ENCODE measurements around the gene PRKAG2. TPM values are rescaled to one million over a fixed set of nuclear protein-coding genes. Genes with fewer than 3 reads are reported as not detected.

Gene PRKAG2
- total RNA-seq, 1 experiment from 2014 or later, result 10.9 TPM

DNA sequence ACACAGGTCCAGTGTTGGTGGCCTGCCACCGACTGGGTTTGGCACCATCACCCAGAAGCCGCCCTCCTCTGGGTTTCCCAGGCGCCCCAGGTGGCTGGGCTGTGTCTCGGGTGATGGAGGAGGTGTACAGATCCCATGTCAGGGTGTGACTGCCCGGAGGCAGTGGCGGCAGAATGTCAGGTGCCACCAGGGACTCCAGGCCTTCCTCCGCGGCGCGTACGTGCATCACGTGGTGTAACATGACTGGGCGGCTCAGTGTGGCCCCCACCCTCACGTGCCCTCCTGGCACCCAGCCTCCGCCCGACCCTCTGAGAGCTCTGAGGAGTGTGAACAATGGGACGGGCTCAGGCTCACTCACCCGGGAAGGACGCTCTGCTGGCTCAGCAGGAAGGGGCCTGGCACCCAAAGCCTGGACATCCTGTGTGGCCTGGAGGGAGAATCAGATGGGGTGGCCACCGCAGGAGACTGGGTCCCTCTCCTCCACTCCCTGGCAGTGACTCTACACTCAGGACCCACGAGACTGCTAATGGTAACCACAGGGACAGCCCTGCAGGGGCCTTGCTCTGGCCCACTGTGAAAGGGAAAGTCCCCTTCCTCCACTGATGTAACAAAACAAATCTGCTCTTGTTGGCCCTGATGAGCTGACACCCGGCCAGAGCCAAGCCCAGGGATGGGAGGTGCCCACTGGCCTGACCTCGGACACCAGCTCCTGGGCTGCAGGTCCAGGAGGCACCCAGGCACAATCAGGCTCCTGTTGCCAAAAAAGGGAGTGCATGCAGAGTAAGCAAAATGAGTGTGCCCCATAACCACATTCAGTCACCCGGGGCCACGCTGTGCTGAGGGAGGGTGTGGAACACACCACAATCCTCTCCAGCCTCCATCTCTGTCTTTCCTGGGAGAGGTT is 164.8 kb downstream of the PRKAG2 start:
- H3K9me3 ChIP-seq (replicated peaks), result no peaks in the 10 kb centered on the region
- no peaks in the 10 kb centered on the region for H3K4me1 ChIP-seq
- no peak overlapping the region for H3K27ac ChIP-seq
- peaks cover 3% of the 10 kb centered on the region; the same call in 1 of the 2 replicates for H3K36me3 ChIP-seq
- no peaks in the 10 kb centered on the region for H3K27me3 ChIP-seq
- no peak for DNase-seq
- H3K4me3 ChIP-seq, result no peak overlapping the region

DNA sequence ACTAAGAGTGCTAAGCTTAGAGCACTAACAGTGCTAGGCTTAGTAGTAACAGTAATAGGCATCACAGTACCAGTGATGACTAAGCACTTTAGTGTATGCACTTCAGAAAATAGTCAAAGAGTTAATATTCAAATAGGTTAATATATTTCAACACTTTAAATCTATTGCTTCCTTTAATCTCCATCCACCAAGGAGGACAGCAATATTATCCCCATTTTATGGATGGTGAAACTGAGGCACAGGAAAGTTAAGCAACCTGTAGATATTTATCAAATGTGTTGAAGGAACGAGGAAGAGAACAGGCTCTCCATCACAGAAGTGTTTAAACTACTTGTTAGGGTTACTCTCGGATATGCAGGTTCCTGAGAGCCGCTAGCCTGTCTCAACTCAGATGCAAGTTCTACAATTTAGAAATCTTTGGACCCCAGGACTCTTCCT is 165.5 kb downstream of the PRKAG2 start:
- Histone ChIP-seq H3K27me3 (no peaks in the 10 kb centered on the region), H3K36me3 (peaks cover 3% of the 10 kb centered on the region; the same call in 1 of the 2 replicates), H3K27ac (no peak overlapping the region), H3K9me3 (replicated peaks) (no peaks in the 10 kb centered on the region), H3K4me3 (no peak overlapping the region), H3K4me1 (peaks cover 5% of the 10 kb centered on the region)
- DNase-seq, result no peak

DNA sequence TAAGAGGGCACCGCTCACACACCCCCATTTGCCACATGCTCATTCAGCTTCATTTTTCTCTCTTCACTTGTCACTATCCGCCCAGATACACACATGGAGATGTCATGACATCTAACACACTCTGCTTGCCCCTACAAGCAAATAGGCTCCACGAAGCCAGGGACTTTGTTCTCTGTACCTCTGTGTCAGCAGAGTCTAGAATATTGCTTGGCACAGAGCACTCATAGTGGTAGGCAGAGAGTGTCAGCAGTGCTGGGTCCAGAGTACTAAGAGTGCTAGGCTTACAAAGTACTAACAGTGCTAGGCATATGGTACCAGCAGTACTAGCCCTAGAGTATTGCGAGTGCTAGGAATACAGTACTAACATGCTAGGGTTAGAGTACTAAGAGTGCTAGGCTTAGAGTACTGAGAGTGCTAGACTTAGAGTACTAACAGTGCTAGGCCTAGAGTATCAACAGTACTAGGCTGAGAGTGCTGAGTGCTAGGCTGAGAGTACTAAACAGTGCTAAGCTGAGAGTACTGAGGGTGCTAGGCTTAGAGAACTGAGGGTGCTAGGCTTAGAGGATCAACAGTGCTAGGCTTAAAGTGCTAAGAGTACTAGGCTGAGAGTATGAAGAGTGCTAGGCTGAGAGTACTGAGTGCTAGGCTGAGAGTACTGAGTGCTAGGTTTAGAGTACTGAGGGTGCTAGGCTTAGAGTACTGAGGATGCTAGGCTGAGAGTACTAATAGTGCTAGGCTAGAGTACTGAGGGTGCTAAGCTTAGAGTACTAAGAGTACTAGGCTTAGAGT is 166.1 kb downstream of the PRKAG2 start:
- Histone ChIP-seq H3K4me3 (no peak overlapping the region), H3K27me3 (no peaks in the 10 kb centered on the region), H3K9me3 (replicated peaks) (no peaks in the 10 kb centered on the region), H3K4me1 (peaks cover 11% of the 10 kb centered on the region), H3K36me3 (peaks cover 3% of the 10 kb centered on the region; the same call in 1 of the 2 replicates), H3K27ac (no peak overlapping the region)
- DNase-seq, result no peak

DNA sequence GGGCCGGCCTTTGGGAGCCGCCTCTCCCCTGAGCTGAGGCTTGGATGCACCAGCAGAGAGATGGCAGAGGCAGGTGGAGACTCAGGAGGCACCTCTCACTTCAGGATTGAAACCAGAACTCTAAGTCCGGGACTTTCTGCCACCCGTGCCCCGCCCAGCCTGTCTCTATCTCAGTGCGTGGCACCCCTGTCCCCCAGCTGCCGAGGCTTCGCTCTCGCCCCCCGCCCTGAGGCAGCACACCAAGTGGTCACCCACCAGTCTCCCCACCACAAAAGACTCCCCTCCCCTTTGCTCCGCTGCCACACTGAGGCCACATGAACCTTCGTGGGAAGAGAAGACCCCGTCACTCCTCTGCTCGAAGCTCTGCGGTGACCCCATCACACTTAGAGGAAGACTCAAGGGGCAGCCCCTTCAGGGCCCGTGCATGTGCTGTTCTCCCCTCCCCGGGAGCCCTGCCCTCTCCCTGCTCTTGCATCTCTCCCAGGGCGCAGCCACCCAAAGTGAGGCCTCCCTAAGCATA is 166.7 kb downstream of the PRKAG2 start:
- Histone ChIP-seq H3K27me3 (no peaks in the 10 kb centered on the region), H3K36me3 (peaks cover 3% of the 10 kb centered on the region; the same call in 1 of the 2 replicates), H3K4me3 (no peak overlapping the region), H3K27ac (no peak overlapping the region), H3K4me1 (peaks cover 18% of the 10 kb centered on the region), H3K9me3 (replicated peaks) (no peaks in the 10 kb centered on the region)
- DNase-seq, result no peak

DNA sequence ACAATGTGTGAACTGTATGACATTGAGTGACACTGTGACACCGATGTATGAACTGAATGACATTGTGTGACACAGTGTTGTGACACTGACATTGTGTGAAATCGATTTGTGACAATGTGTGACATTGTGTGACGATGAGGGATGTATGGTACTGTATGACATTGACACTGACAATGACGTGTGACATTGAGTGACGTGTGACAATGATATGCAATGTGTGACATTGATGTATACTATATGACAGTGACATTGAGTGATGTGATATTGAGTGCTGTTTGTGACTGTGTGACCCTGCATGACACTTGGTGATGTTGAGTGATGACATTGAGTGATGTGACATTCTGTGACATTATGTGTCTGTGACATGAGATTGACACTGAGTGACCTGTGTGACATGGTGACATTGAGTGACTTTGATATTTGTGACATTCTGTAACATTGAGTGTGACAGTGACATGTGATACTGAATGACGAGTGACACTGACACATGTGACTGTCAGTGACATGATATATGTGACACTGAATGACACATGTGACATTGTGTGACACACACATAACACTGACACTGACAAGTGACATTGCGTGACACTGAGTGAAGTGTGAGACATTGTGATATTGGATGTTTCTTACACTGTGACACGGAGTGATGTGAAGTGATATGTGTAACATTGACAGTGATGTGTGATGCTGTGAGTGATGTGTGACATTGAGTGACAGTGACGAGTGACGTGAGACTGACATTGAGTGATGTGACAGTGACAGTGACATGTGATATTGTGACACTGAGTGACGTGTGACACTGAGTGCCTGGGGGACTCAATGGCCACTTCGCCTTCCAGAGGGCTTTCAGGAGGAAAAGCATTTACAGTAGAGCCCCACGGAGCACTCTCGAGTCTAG is 167.5 kb downstream of the PRKAG2 start:
- Histone ChIP-seq H3K4me3 (no peak overlapping the region), H3K36me3 (peaks cover 3% of the 10 kb centered on the region; the same call in 1 of the 2 replicates), H3K4me1 (peaks cover 23% of the 10 kb centered on the region), H3K27me3 (no peaks in the 10 kb centered on the region), H3K9me3 (replicated peaks) (no peaks in the 10 kb centered on the region), H3K27ac (no peak overlapping the region)
- DNase-seq, result no peak

DNA sequence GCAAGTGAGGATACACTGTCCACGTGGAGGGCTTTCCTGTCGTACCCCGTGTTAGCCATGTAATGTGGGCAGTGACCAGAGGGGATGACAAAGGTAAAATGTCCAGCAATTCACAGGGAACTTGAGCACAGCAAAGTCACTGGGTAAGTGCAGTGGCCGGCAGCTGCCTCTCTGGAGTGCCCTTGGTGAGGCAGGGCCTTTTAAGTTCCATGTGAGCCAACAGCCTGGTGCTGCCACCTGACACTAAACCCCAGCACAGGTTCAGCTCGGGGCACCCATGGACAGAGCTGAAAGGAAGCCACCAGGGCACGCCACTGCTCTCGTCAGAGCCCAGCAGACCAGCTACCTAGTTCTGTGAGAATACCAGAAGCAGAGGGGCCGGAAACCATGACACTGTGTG is 168.3 kb downstream of the PRKAG2 start:
- H3K4me1 ChIP-seq, result peaks cover 23% of the 10 kb centered on the region
- H3K9me3 ChIP-seq (replicated peaks), result no peaks in the 10 kb centered on the region
- no peaks in the 10 kb centered on the region for H3K27me3 ChIP-seq
- no peak for DNase-seq
- no peak overlapping the region for H3K4me3 ChIP-seq
- no peak overlapping the region for H3K27ac ChIP-seq
- peaks cover 3% of the 10 kb centered on the region; the same call in 1 of the 2 replicates for H3K36me3 ChIP-seq

DNA sequence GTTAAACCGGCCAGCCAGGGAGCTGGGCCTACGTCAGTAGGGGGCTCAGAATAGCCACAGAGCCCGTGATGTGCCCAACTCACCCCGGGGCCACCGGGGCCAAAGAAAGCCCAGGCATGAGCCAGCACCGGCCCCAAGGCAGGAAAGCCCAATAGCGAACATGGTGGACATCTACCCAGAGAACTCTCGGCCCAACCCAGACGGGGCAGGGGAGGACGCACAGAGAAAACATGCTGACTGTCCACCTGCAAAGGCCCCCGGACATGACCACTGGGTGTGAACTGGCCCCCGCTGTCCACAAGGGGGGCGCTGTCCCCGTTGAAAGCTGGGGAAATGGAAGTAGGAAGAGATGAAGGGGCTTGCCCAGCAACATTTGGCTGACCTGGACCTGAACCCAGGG is 169.2 kb downstream of the PRKAG2 start:
- Histone ChIP-seq H3K27me3 (no peaks in the 10 kb centered on the region), H3K27ac (no peak overlapping the region), H3K9me3 (replicated peaks) (no peaks in the 10 kb centered on the region), H3K36me3 (peaks cover 3% of the 10 kb centered on the region; the same call in 1 of the 2 replicates), H3K4me1 (peaks cover 23% of the 10 kb centered on the region), H3K4me3 (no peak overlapping the region)
- DNase-seq, result no peak

DNA sequence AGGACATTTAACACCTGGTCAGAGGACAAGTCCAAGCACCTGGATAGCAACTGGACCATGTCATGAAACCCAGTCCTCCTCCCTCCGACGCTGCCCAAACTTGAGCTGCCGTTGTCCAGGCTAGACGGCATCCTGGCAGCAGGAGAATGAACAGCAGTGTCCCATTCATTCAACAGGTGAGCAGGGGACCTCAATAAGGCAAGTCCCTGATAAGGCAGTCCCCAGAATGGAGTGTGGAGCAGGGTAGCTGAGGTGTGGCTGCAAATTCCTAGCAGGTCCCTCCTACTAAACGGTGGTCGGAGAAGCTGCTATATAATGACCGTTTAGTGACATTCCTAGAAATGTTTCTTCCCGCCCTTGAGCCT is 169.8 kb downstream of the PRKAG2 start:
- H3K9me3 ChIP-seq (replicated peaks), result no peaks in the 10 kb centered on the region
- peaks cover 23% of the 10 kb centered on the region for H3K4me1 ChIP-seq
- no peak for DNase-seq
- no peak overlapping the region for H3K27ac ChIP-seq
- no peaks in the 10 kb centered on the region for H3K27me3 ChIP-seq
- peaks cover 3% of the 10 kb centered on the region; the same call in 1 of the 2 replicates for H3K36me3 ChIP-seq
- H3K4me3 ChIP-seq, result no peak overlapping the region

DNA sequence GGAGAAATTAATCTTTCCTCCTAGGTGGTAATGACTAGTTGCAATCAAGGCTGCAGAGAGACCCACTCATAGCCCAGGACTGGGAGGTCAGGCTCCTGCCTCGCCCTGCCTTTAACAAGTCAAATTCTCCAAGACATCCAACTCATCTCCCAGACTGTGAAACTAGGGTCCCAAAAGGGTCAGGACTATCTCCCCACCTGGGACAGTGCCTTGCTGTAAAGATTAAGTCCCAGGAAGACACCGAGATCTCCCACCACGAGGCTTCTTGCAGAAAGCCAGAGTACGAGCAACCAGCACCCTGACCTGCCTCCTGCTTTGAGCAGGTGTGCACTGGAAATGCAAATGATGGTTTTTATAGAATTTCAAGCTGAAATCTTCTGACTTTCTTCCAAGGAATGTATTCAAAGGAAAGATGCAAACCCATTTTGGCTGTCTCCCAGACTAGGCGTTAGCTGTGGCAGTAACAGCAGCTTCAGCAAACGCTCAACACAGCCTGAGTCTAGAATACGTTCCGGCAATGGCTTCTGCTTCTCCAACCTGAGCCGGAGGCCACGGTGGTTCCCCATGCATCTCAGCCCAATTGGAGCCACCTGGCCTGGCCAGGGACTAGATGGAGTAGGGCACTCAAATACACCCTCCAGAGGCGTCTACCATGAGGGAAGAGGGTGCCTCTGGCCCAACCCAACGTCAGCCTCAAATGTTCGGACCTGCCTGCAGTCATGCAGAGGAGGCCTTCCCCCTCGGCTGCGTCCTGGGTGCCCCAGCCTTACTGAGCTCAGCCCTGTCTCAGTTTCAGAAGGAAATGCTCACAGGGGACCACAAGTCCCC is 170.4 kb downstream of the PRKAG2 start:
- H3K27ac ChIP-seq, result peak overlapping the region; percentile 31
- DNase-seq, result no peak
- H3K27me3 ChIP-seq, result no peaks in the 10 kb centered on the region
- no peak overlapping the region for H3K4me3 ChIP-seq
- no peaks in the 10 kb centered on the region for H3K9me3 ChIP-seq (replicated peaks)
- H3K36me3 ChIP-seq, result peaks cover 3% of the 10 kb centered on the region; the same call in 1 of the 2 replicates
- peaks cover 23% of the 10 kb centered on the region for H3K4me1 ChIP-seq

DNA sequence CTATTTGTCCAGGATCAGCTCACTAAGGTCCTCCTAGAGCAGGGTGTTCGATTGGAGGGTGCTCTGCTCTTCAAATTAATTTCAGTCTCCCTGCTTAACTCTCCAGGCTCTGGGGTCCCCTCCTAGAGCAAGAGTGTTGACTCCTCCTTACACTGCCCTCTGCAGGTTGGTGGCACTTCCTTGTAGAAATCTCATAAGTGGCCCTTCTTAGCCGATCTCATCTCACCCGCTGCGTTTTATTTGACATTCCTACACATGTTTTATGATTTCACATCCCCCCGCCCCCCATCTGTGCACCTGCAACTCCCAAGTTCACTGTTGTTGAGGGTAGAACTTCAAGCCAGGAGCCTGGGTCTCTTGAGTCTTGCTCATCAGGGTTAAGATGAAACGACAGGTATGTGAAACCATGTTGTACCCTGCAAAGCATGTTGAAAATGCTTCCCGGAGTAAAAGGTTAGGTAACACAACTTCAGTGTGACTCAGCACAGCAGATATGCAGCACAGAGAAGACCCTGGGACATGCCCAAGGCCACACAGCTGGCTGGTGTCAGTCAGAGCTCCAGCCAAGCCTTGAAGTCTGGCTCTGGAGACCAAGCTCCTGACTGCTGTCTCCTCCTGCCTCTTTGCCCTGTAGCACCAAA is 171.2 kb downstream of the PRKAG2 start:
- Histone ChIP-seq H3K4me3 (peak overlapping the region; percentile 19), H3K4me1 (peaks cover 29% of the 10 kb centered on the region), H3K36me3 (peaks cover 3% of the 10 kb centered on the region; the same call in 1 of the 2 replicates), H3K27ac (peak overlapping the region; percentile 31), H3K9me3 (replicated peaks) (no peaks in the 10 kb centered on the region), H3K27me3 (no peaks in the 10 kb centered on the region)
- DNase-seq, result peak; percentile 79 to 81

DNA sequence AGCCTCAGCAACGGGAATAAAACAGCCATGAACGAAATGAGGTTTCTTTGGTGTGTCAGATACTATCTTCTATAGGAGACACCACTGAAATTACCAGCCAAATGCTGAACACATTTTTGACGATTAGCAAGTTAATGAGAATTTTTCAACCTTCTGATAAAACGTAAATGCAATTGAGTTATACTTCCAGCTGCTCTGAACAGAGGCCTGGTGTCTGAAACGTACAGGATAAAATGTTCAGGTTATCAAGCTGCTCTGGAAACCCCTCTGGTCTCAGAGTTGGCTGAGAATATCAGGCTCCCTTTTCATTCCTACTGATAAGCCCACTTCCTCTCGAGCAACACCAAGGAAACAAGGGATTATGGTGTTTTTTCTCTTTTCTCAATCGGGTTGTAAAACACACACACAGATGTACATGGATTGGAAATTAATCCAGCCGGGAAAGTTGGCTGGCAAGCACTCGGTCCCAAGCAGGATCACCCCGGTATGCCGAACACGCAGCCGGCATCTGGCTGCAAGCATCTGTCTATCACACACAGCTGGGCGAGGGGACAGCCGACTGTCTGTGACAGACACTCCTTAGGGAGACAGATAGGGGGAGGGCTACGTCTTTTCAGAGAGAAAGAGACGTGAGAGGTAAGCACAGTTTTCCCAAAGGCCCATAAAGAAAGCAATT is 171.8 kb downstream of the PRKAG2 start:
- H3K9me3 ChIP-seq (replicated peaks), result no peaks in the 10 kb centered on the region
- peak in 1 of 2 experiments; percentile 32 for DNase-seq
- no peaks in the 10 kb centered on the region for H3K27me3 ChIP-seq
- peak overlapping the region; percentile 31 for H3K27ac ChIP-seq
- H3K4me3 ChIP-seq, result peak overlapping the region; percentile 19
- peaks cover 35% of the 10 kb centered on the region for H3K4me1 ChIP-seq
- H3K36me3 ChIP-seq, result peaks cover 3% of the 10 kb centered on the region; the same call in 1 of the 2 replicates

DNA sequence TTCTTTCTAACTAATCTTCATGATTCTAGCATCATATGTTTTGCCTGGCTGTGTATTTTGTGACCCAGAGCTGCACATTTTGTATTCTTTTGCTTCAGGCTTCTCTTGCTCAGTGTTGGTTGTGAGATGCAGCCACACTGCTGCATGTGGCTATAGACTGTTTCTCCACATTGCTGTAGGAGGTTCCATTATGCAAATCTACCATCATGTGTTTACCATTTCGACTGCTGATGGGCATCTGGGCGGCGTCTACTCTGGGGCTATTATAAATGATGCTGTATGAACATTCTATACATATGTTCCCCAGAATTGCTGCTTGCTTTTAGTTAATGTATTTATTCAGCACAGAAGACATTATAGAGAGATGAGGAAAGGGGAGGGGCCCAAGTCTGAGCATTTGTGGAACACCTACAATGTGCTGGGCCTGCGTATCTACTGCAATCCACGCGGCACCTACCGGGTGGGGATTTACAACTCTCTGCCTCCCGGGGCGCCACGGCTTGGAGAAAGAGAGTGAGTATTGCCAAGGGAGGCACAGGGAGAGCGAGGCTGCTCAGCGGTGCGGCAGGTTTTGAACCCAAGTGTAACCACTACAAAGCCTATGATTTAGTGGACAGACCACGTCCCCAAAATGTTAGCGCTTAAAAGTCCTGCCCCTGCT is 172.5 kb downstream of the PRKAG2 start:
- H3K4me1 ChIP-seq, result peaks cover 42% of the 10 kb centered on the region
- no peak overlapping the region for H3K27ac ChIP-seq
- DNase-seq, result no peak
- no peaks in the 10 kb centered on the region for H3K27me3 ChIP-seq
- H3K9me3 ChIP-seq (replicated peaks), result no peaks in the 10 kb centered on the region
- H3K4me3 ChIP-seq, result no peak overlapping the region
- H3K36me3 ChIP-seq, result 0 out of 2 replicates have a peak, but pooled peaks cover 3% of the 10 kb centered on the region

Data from SJCRH30 (cell line).